IMR-90 (cell line): ENCODE data around the gene ACVR1. TPM values are rescaled to one million over a fixed set of nuclear protein-coding genes. Genes with fewer than 3 reads are reported as not detected.

Source experiments
- ATAC-seq: fragments of 200-7000 bp; cut with Tn5 transposase; 2 replicates; pipeline ENCODE4 v1.9.1; 2020; ENCODE audit warnings: low read depth, mild to moderate bottlenecking, moderate library complexity
- BruUV-seq: library from RNA; stranded (reverse); fragments of 400-500 nt; replicated peaks from 2 replicates; lab custom pipeline; 2021; lab: Mats Ljungman, UMichigan
- CTCF ChIA-PET: fragments of 300-600 bp; formaldehyde crosslinking; extraction: SDS; loops from one replicate; lab custom pipeline; 2021; ENCODE audit warnings: antibody characterized with exemption; lab: Yijun Ruan, JAX
- POLR2A ChIA-PET: fragments of 300-600 bp; sonication (Branson Sonifier 250); formaldehyde crosslinking; loops from one replicate; lab custom pipeline; 2022; ENCODE audit warnings: antibody characterized with exemption; ENCODE audit not compliant: unreplicated experiment; lab: Charles Lee
- DNase-seq: peaks from one replicate; pipeline ENCODE4 v3.0.0; 2013
- H2AFZ ChIP-seq: replicated peaks from 2 replicates; pipeline ENCODE3; 2013; ENCODE audit warnings: low read length, mild to moderate bottlenecking; ENCODE audit not compliant: poor library complexity
- H2AK5ac ChIP-seq: 2 replicates; pipeline ENCODE4 v1.6.1; 2013; ENCODE audit warnings: low read depth, low read length, inconsistent platforms
- H2AK9ac ChIP-seq: replicated peaks from 2 replicates; pipeline ENCODE3; 2013; ENCODE audit warnings: mild to moderate bottlenecking, low read depth, low read length, moderate library complexity; ENCODE audit not compliant: poor library complexity
- H2BK120ac ChIP-seq: 2 replicates; pipeline ENCODE4 v1.6.1; 2013; ENCODE audit warnings: low read depth, low read length, inconsistent platforms
- H2BK15ac ChIP-seq: 3 replicates; pipeline ENCODE4 v1.6.1; 2013; ENCODE audit warnings: low read depth, low read length, inconsistent platforms
- H2BK20ac ChIP-seq: 2 replicates; pipeline ENCODE4 v1.6.1; 2013; ENCODE audit warnings: low read depth, mild to moderate bottlenecking, inconsistent platforms, low read length, moderate library complexity
- H2BK5ac ChIP-seq: 2 replicates; pipeline ENCODE4 v1.6.1; 2013; ENCODE audit warnings: mild to moderate bottlenecking, low read depth, low read length, inconsistent platforms; ENCODE audit not compliant: poor library complexity, severe bottlenecking
- H3K14ac ChIP-seq: replicated peaks from 2 replicates; pipeline ENCODE4 v1.6.1; 2013; ENCODE audit warnings: low read depth, low read length, inconsistent platforms
- H3K18ac ChIP-seq: 2 replicates; pipeline ENCODE4 v1.6.1; 2013; ENCODE audit warnings: low read depth, low read length, control low read depth
- H3K23ac ChIP-seq: 2 replicates; pipeline ENCODE4 v1.6.1; 2013; ENCODE audit warnings: low read depth, low read length, inconsistent platforms
- H3K27ac ChIP-seq: 2 replicates; pipeline ENCODE4 v1.5.1; 2013; ENCODE audit warnings: mild to moderate bottlenecking, control low read depth, low read length; ENCODE audit not compliant: insufficient read depth
- H3K27me3 ChIP-seq: 2 replicates; pipeline ENCODE4 v1.6.1; 2013; ENCODE audit warnings: low read length; ENCODE audit not compliant: control insufficient read depth, insufficient read depth
- H3K36me3 ChIP-seq: 2 replicates; pipeline ENCODE4 v1.6.1; 2013; ENCODE audit warnings: low read length, mixed read lengths; ENCODE audit not compliant: control insufficient read depth, insufficient read depth
- H3K4ac ChIP-seq: 2 replicates; pipeline ENCODE4 v1.6.1; 2013; ENCODE audit warnings: low read depth, low read length, inconsistent platforms
- H3K4me1 ChIP-seq: 2 replicates; pipeline ENCODE4 v1.6.1; 2013; ENCODE audit warnings: low read length, mixed read lengths; ENCODE audit not compliant: control insufficient read depth, insufficient read depth
- H3K4me2 ChIP-seq: 2 replicates; pipeline ENCODE4 v1.6.1; 2013; ENCODE audit warnings: low read depth, mild to moderate bottlenecking, control low read depth, low read length, moderate library complexity
- H3K4me3 ChIP-seq: 2 replicates; pipeline ENCODE4 v1.5.1; 2013; ENCODE audit warnings: low read depth, mild to moderate bottlenecking, control low read depth, low read length, moderate library complexity; ENCODE audit not compliant: insufficient read depth
- H3K56ac ChIP-seq: 2 replicates; pipeline ENCODE4 v1.6.1; 2013; ENCODE audit warnings: low read length, inconsistent platforms; ENCODE audit not compliant: insufficient read depth; ENCODE audit errors: extremely low read depth
- H3K79me1 ChIP-seq, 2 experiments: 2 replicates each; pipeline ENCODE4 v1.6.1; 2013; ENCODE audit warnings: low read length in 2 of 2, inconsistent platforms in 1 of 2, low read depth in 1 of 2
- H3K9ac ChIP-seq: 2 replicates; pipeline ENCODE4 v1.6.1; 2013; ENCODE audit warnings: low read depth, low read length, control low read depth
- H3K9me1 ChIP-seq: 2 replicates; pipeline ENCODE4 v1.6.1; 2013; ENCODE audit warnings: low read length, inconsistent platforms; ENCODE audit not compliant: insufficient read depth
- H3K9me3 ChIP-seq: 2 replicates; pipeline ENCODE4 v1.6.1; 2013; ENCODE audit warnings: low read length; ENCODE audit not compliant: control insufficient read depth, insufficient read depth
- H4K20me1 ChIP-seq: 2 replicates; pipeline ENCODE4 v1.6.1; 2013; ENCODE audit warnings: low read length, inconsistent platforms; ENCODE audit not compliant: insufficient read depth
- H4K5ac ChIP-seq: 2 replicates; pipeline ENCODE4 v1.6.1; 2013; ENCODE audit warnings: mild to moderate bottlenecking, low read depth, low read length, control low read depth
- H4K8ac ChIP-seq, 2 experiments: 2 replicates each; pipeline ENCODE4 v1.6.1; 2013; ENCODE audit warnings: low read depth in 2 of 2, low read length in 2 of 2, control low read depth in 1 of 2, inconsistent platforms in 1 of 2
- H4K91ac ChIP-seq: 2 replicates; pipeline ENCODE4 v1.6.1; 2013; ENCODE audit warnings: low read depth, low read length, inconsistent platforms; ENCODE audit not compliant: insufficient read depth
- BHLHE40 ChIP-seq: fragments of 150-350 bp; IDR thresholded peaks from 2 replicates; pipeline ENCODE4 v1.6.1; 2016; ENCODE audit warnings: mild to moderate bottlenecking, low read depth, low read length
- FOS ChIP-seq: fragments of 150-350 bp; IDR thresholded peaks from 2 replicates; pipeline ENCODE4 v1.6.1; 2016; ENCODE audit warnings: low read depth, low read length
- MAZ ChIP-seq: IDR thresholded peaks from 2 replicates; pipeline ENCODE4 v1.6.1; 2012; ENCODE audit warnings: low read depth, mild to moderate bottlenecking, low read length, improper control_type of control experiment, moderate library complexity, borderline replicate concordance
- MXI1 ChIP-seq: IDR thresholded peaks from 2 replicates; pipeline ENCODE4 v1.6.1; 2012; ENCODE audit warnings: low read depth, mild to moderate bottlenecking, low read length, moderate library complexity, borderline replicate concordance
- POLR2A ChIP-seq: IDR thresholded peaks from 2 replicates; pipeline ENCODE4 v1.6.1; 2012; ENCODE audit warnings: mild to moderate bottlenecking, low read depth, low read length
- RAD21 ChIP-seq: IDR thresholded peaks from 2 replicates; pipeline ENCODE4 v1.6.1; 2012; ENCODE audit warnings: low read length, improper control_type of control experiment
- SMC3 ChIP-seq: fragments of 150-350 bp; IDR thresholded peaks from 2 replicates; pipeline ENCODE4 v1.6.1; 2016; ENCODE audit warnings: low read depth, mild to moderate bottlenecking, antibody characterized with exemption, low read length, moderate library complexity
- USF2 ChIP-seq: fragments of 150-350 bp; IDR thresholded peaks from 2 replicates; pipeline ENCODE4 v1.6.1; 2017; ENCODE audit warnings: mild to moderate bottlenecking, antibody characterized with exemption, low read length, low read depth
- WGBS, 2 experiments: methylation state at CpG; one replicate each; pipeline versions ENCODE4 v1.1.5 to v1.1.7; 2013; ENCODE audit warnings: missing lambda C conversion rate in 2 of 2; ENCODE audit not compliant: insufficient read length in 1 of 2; ENCODE audit errors: extremely low coverage in 2 of 2; 5-methylcytosine and 5-hydroxymethylcytosine counted together
- dilution Hi-C: fragments of 300-500 bp; cut with HindIII; formaldehyde crosslinking; loops from one replicate; pipeline ENCODE4 v1.14.3; 2018; ENCODE audit warnings: low sequenced_read_pairs; ENCODE audit not compliant: unreplicated experiment
- in situ Hi-C: fragments of 300-500 bp; cut with MboI; formaldehyde crosslinking; loops from 3 replicates; pipeline ENCODE4 v1.14.3; 2019; ENCODE audit warnings: low sequenced_read_pairs, inconsistent platforms, mixed read lengths
- intact Hi-C: fragments of 100-400 bp; cut with micrococcal nuclease; formaldehyde crosslinking; loops from 2 replicates; pipeline ENCODE4 v1.10.0; 2022
- polyA plus RNA-seq, 3 experiments: library from polyadenylated mRNA; depleted of rRNA; stranded (reverse); fragments of >200 nt; gene quantifications; 2 replicates each; pipeline ENCODE4 v1.2.3, GENCODE V29; 2012; ENCODE audit warnings: low replicate concordance in 1 of 3
- total RNA-seq: library from RNA; depleted of rRNA; stranded (reverse); fragments of >200 nt; gene quantifications from 2 replicates; pipeline ENCODE4 v1.2.3, GENCODE V29; 2012
- TF ChIP-seq, protein P1 (sequence below): fragments of 150-350 bp; IDR thresholded peaks from 2 replicates; pipeline ENCODE4 v1.6.1; 2016; ENCODE audit warnings: low read depth, mild to moderate bottlenecking, low read length, moderate library complexity, borderline replicate concordance

The ACVR1 gene
- total and polyA plus RNA-seq, 2 of the 4 experiments (the other 2 are of a cell fraction): 21.1 to 40.8 TPM

DNA sequence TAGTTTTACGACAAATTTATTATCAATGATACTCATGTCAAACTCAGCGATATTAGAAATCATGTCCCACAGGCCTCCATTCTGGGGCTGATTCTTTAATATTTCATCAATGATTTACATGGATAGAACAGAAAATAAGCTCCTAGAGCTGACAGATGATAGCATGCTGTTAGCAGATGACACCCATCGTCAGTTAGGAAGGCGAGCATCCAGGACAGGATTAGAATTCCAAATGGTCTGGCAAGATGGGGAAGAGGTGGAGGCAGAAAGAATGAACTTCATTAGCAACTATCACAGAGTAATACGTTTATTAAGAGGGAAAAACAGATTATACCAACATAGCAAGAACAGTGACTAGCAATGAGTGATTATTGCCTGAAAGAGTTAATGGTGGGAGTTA lies 46.2 kb upstream of the ACVR1 start:
- Histone ChIP-seq H3K9me3 (no peaks in the 10 kb centered on the region; the same call in 1 of the 2 replicates), H3K79me1 (no peaks in the 10 kb centered on the region), H2BK20ac (no peak overlapping the region), H2AFZ (no peak overlapping the region), H2BK15ac (no peak overlapping the region), H3K4me2 (no peak overlapping the region), H3K9ac (no peak overlapping the region), H3K18ac (no peak overlapping the region), H3K4me3 (no peak overlapping the region), H3K27me3 (peaks cover 3% of the 10 kb centered on the region), H4K91ac (no peak overlapping the region), H3K4ac (no peak overlapping the region), H4K8ac (no peak overlapping the region), H4K5ac (no peak overlapping the region), H2AK9ac (no peak overlapping the region), H3K27ac (no peak overlapping the region), H2AK5ac (no peak overlapping the region), H3K4me1 (no peaks in the 10 kb centered on the region), H3K9me1 (no peaks in the 10 kb centered on the region), H3K23ac (no peak overlapping the region), H2BK120ac (no peak overlapping the region), H3K56ac (no peak overlapping the region), H3K14ac (no peak overlapping the region), H4K20me1 (no peaks in the 10 kb centered on the region), H3K36me3 (no peaks in the 10 kb centered on the region), H2BK5ac (no peak overlapping the region)
- WGBS, 2 experiments: no CpG with 5 or more reads among the region's 5 CpGs
- no peak for TF ChIP-seq FOS
- no peak for TF ChIP-seq RAD21
- no peak for TF ChIP-seq SMC3
- TF ChIP-seq, protein P1, sequence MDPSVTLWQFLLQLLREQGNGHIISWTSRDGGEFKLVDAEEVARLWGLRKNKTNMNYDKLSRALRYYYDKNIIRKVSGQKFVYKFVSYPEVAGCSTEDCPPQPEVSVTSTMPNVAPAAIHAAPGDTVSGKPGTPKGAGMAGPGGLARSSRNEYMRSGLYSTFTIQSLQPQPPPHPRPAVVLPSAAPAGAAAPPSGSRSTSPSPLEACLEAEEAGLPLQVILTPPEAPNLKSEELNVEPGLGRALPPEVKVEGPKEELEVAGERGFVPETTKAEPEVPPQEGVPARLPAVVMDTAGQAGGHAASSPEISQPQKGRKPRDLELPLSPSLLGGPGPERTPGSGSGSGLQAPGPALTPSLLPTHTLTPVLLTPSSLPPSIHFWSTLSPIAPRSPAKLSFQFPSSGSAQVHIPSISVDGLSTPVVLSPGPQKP: no peak
- TF ChIP-seq MAZ: no peak
- TF ChIP-seq POLR2A: no peak
- no peak for TF ChIP-seq MXI1
- no peak for TF ChIP-seq BHLHE40
- no peak for TF ChIP-seq USF2
- in situ Hi-C loops: no loop called here
- ChIA-PET CTCF (no interaction called here), POLR2A (no interaction called here)
- dilution Hi-C loops: no loop called here
- ATAC-seq: no peak
- no TSS peak for BruUV-seq
- intact Hi-C loops: no loop called here
- DNase-seq: no peak
